Measurements from ENCODE around the gene PDE4C.

DNA sequence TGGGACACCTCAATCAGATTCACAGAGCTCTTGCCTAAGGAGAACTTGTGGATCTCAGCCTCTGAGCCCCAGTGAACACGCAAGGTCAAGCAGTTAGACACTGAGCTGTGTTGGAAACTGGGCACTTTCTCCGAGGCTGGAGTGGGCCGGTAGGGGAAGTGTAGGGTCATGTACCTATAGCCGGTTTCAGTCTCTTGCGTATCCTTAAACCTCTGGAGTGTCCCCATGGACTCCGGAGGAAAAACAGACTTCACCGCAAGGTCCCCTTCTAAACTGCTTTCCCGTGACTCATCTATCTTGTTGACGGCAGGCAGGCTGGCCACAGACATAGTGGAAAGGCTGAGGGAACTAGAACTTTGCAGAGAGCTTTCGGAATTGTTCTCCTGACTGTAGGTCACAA lies 36.7 kb upstream of the PDE4C start:
- TF ChIP-seq, protein P1, sequence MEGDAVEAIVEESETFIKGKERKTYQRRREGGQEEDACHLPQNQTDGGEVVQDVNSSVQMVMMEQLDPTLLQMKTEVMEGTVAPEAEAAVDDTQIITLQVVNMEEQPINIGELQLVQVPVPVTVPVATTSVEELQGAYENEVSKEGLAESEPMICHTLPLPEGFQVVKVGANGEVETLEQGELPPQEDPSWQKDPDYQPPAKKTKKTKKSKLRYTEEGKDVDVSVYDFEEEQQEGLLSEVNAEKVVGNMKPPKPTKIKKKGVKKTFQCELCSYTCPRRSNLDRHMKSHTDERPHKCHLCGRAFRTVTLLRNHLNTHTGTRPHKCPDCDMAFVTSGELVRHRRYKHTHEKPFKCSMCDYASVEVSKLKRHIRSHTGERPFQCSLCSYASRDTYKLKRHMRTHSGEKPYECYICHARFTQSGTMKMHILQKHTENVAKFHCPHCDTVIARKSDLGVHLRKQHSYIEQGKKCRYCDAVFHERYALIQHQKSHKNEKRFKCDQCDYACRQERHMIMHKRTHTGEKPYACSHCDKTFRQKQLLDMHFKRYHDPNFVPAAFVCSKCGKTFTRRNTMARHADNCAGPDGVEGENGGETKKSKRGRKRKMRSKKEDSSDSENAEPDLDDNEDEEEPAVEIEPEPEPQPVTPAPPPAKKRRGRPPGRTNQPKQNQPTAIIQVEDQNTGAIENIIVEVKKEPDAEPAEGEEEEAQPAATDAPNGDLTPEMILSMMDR (IDR thresholded peaks at IDR 0.05 in 8 of 11, conservative IDR thresholded peaks at IDR 0.05 in 3 of 11): no peak
- no peak for TF ChIP-seq POLR2A (IDR thresholded peaks at IDR 0.05)
